Stimulated activated CD4-positive, alpha-beta T cell treated with anti-CD3 and anti-CD28 coated beads, Interleukin-15, amount 100 ng/mL, for 48 hours (primary cell): Measurements from ENCODE around the gene OR10P1.

ENCODE experiments used
- DNase-seq, 2 donors: peaks; one replicate each; pipeline ENCODE4 v3.0.0-alpha.2; 2020; ENCODE audit warnings: low read depth in 2 of 2

Gene OR10P1

DNA sequence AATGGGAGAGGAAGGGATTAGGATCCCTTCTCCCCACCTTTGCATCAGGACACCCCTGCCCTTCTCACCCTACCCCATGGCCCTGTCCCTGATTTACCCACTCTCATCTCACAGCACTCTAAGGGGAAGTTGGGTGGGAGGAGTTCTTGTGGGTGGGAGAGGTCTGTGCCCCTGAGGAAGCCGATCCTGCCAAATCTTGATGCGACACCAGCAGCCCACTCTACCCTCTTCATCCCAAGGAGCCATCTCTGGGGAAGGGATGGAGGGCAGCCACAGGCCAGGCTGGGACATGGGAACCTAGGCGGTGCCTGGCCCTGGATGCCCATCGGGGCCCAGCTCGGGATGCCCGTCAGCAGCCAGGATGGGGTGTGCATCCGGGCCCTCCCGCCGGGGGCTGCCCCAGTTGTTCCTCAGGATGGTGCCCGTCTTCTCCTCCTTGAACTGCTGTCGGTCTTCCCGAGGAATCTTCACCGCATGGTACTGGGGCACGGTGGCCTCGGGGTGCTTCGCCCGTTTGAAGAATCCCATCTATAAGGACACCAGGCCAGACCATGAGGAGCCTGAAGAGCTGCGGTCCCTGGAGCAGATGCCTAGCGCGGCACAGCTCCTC is 48.2 kb downstream of the OR10P1 start:
- no peak for DNase-seq

DNA sequence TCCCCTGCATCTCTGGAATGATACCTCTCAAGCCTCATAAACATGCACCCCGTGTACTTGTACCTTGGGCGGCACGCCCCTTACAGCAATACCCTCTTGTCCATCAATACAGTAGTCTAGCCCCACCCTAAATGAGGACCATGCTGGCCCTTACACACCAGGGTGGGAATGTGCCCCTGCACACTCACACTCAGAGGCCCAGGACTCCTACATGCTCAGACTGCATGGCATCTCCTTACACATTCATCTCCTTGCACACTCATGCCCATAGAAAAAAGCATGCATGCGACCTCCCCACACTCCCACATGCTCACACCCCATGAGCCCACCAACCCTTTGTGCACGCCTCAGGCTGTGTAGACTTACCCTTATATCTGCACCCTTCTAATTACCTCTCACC is 49.0 kb downstream of the OR10P1 start:
- no peak for DNase-seq

DNA sequence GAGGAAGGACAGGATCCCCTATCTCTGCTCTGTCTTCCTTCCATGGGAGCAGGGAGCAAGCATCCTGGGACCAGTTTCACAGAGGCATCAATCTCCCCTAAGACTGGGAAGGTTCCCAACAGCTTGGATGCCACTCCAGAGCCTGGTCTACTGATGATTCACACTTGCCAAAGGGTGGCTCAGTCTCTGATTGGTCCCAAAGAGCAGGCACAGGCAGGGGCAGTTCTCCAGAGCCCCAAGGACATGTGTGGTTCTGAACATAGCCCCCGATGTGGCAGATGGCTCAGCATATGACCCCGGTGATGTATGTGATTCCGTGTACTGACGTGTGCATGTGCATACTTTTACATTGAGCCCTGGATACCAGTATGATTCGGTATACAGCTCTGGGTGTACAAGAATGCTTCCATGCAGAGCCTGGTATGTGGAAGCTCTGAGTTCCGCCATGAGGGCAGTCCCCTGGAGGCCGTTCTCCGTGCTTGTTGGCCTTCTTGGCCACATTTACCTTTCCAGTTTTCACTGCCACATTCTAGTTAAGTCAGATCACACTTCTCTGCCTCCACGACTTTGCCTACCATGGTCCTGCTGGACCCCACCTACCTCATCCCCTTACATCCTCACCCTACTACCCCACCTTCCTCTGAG is 49.8 kb downstream of the OR10P1 start:
- DNase-seq = no peak
